Stimulated activated CD4-positive, alpha-beta T cell treated with anti-CD3 and anti-CD28 coated beads, Interleukin-15, amount 100 ng/mL, for 1 hour (primary cell): Measurements from ENCODE around the gene NR5A2.

Source experiments
- DNase-seq, 2 donors: peaks; one replicate each; pipeline ENCODE4 v3.0.0-alpha.2; 2020; ENCODE audit warnings: low read depth in 1 of 2, low spot score in 1 of 2

NR5A2 gene

DNA sequence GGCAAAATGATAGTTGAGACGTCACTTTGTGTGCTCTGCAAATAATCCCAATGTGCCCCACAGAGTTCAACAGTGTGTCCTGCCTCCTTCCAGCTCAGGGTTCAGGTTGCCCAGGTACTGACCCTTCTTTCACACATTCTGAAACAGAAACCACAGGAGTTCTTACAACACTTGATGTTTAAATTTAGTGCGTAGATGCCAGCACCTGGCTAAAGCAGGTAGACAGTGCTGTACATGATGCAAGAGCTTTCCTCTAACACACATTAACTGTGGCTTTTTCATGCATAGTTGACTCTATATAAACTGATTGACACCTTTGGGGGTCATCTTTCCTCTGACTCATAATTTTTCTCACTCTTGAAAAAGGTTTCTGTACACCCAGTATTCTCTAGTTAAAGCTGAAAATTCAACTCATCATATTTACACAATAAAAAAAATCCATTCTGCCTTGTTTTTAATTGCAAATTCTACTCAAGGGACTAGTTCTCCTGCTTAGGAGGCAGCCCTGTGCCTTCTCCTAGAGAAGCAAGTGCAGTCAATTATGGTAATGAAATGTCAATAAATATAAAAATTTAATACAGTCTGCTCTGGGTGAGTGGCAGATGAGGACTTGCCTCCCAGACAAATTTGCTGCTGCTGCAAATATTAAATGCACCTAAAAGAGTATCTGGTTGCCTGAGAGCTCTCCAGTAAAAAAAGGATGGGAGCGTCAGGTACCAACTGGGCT lies 91.4 kb downstream of the NR5A2 start:
- DNase-seq, result no peak

- DNase-seq, result no peak
Measured at GRCh38 chr1:200121421-200121820, 93.9 kb downstream of the NR5A2 start.

- no peak for DNase-seq
Measured at GRCh38 chr1:200124309-200124708, 96.8 kb downstream of the NR5A2 start.

DNA sequence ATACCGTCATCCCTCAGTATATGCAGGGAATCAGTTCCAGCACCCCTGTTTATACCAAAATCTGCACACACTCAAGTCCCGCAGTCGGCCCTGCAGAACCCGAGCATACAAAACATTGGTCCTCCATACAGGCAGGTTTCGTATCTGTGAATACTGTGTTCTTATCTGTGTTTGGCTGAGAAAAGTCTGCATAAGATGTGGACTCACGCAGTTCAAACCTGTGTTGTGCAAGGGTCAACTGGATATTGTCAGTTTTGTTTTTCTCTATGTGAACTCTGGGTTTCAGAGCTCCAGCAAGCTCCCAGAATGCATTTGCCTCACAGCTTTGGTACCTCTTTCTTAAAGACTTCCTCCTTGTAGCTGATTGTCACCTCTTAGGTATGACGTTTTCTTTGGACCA lies 100.6 kb downstream of the NR5A2 start:
- DNase-seq, result no peak

DNA sequence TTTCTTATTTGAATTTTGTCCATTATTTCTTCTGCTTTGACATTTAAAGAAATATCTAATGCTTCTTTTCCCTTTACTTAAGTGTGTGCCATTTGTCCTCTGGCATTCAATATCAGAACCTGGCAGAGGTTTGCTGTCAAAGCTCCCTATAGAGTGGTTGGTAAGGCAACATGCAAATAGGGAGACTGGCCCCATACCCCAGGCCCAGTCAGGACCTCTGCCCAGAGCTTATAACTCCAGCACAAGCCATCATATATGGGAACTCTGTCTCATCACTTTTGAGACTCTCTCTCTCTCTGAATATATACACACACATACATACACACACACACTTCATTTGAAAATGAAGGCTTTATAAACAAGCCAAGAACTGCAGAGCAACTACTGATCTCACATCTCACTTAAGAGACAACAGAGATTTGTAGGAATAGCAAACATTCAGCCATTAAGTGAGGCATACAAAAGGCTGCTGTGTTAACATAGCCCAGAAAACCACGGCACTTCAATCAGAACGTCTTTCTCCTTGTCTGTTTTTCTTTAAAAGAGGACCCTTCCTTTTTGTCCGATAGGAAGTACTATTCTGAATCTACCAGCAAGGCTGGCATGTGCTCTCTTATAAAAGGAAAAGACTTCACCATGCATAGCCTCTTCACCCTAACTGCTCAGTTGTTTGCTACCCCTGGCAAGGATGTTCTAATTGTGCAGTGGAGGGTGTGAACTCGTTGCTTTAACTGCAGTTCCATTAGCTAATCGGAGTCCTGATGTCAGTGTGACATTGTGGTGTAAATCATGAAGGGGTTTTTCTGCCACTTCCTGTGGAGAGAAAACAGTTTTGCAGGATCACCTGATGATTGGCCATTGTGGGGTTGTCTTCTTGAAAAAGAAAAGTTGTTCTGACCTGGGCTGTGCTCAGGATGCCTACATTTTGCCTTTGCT lies 101.7 kb downstream of the NR5A2 start:
- DNase-seq, result no peak

DNA sequence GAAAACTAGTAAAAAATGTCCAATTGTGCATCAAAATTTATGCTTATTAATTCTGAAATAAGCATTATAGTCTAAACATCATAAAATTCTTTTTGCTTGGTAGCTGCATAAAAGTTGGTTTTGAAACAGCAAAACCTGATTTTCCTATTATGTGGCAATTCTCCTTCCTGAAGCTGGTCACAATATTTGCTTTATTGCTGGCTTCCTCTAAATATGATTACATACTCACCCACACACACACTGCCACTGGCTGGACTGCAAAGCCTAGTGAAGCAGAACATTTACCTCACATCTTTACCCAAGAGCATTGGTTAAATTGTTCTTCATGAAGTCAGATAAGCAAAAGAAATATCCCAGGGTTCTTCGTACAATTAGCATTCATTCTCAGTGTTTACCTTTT lies 103.0 kb downstream of the NR5A2 start:
- no peak for DNase-seq

DNA sequence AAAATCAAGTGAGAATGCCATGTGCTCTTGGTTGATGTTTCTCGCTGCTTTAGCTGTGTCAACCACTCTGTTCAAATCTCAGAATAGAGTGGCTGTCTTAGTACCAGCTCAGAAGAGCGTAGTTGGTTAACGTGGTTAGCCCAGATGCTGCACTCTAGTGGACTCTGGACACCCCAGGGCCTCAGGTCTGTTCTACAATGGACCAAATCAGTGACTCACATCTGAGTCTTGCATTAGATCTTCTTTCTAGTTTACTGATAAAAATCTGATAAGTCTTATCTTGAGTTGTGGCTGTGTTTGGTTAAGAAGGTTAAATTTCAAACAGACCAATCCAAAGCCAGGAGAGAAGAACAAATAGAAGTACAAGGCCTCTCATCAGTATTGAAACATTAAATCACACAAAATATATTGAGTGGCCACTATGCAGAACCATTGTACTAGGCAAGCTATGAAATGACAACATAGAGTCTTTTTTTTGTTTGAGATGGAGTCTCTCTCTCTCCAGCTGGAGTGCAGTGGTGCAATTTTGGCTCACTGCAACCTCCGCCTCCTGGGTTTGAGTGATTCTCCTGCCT lies 104.1 kb downstream of the NR5A2 start:
- DNase-seq, result no peak

GRCh38 chr1:200133123-200133522 lies 105.6 kb downstream of the NR5A2 start:
- no peak for DNase-seq

DNA sequence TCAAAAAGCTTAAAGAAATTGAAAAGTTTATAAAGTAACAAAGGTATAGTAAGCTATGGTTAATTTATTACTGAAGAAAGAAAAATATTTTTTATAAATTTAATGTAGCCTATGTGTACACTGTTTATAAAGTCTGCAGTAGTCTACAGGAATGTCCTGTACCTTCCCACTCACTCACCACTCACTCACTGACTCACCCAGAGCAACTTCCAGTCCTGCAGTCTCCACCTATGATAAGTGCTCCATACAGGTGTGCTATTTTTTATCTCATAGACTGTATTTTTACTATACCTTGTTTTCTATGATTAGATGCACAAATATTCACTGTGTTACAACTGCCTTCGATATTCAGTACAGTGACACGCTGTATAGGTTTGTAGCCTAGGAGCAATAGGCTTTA lies 106.6 kb downstream of the NR5A2 start:
- no peak for DNase-seq

DNA sequence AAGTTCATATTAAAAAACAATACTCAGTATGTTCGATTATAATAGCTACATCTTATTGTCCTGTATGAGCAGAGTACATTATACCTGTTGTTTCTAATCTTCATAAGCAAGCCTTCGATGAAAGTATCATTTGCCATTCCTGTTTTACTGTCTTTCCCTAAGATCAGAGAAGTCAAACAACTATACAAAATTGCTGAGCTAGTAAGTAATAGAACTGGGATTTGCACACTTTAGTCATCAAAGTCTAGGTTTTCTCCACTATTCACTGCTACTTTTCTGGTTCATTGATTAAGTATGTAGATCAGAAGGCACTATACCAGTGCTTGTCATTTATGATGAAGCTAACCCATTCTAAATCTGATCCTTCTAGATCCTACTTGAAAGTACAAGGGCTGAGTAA lies 108.9 kb downstream of the NR5A2 start:
- no peak for DNase-seq

GRCh38 chr1:200139661-200140250 lies 112.2 kb downstream of the NR5A2 start:
- DNase-seq, result no peak

GRCh38 chr1:200143347-200143746 lies 115.8 kb downstream of the NR5A2 start:
- DNase-seq, result no peak

GRCh38 chr1:200146100-200146499 lies 118.6 kb downstream of the NR5A2 start:
- no peak for DNase-seq

DNA sequence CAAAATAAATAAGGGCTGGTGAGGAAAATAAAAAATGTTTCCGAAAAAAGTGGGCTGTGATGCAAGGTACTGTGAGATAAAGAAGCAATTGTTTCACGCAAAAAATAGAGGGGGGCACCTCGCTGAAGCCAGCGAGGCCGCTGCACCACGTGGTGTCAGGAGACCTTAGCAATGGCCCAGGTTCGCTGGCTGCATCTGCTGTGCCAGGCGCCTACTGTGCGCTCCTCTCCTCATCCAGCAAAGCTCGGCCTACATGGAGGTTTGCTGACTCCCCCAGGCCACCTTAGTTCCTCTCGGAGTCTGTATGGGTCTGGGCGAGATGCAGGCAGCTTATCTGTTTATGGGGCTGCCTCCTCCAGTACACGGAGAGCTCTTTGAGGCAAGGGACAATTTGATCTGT lies 119.6 kb downstream of the NR5A2 start:
- DNase-seq, result no peak

DNA sequence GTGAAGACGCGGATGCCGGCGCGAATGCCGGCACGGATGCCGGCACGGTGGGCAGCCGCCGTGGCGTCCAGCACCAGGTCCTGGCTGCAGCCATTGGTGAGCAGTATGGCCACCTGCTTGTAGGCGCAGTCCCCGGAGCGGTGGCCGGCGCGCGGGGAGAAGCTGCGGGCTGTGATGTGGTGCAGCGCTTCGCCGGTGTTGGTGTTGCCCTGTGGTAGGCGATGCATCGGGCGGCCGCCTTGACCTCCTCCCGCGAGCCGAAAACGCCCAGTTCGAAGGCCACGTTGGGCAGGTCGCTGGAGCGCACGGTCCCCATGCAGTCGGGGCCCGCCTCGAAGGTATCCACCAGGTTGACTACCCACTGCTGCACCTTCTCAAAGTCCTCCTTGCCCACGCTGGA lies 120.2 kb downstream of the NR5A2 start:
- no peak for DNase-seq

DNA sequence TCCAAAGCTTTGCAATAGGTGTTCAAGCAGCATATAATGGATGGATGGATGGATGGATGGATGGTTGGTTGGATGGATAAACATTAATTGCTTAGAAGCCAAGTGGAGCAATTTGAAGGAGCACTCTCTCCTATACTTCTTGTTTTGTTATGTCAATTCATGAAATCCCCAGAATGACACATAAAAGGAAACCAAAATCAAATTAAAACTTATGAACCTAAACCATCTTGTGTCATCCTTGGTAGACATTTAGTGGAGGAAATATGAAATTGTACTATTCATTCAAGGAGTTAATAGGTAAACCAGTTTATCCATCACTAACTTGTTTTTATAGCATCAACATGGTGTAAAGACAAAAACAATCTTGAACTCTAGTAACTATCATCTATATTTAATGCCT lies 122.5 kb downstream of the NR5A2 start:
- no peak for DNase-seq

GRCh38 chr1:200150721-200151120 lies 123.2 kb downstream of the NR5A2 start:
- DNase-seq, result no peak

DNA sequence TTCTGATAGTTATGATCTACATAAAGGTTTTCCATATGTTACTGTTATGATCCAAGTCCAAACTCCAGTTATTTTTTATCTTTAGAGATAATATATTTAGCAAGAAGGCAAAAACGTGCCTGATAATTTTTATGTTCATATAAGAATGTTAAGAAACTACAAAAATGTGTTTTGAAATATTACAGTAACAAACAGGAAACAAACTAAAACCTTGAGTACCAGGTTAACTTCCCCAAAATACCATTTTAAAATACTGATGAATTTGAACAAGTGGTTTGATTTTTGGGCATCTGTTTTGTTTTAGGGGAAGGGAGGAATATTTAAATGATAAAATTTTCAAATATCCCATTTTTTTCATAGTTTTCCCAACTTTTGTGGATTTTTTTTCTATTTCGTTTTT lies 124.8 kb downstream of the NR5A2 start:
- no peak for DNase-seq

DNA sequence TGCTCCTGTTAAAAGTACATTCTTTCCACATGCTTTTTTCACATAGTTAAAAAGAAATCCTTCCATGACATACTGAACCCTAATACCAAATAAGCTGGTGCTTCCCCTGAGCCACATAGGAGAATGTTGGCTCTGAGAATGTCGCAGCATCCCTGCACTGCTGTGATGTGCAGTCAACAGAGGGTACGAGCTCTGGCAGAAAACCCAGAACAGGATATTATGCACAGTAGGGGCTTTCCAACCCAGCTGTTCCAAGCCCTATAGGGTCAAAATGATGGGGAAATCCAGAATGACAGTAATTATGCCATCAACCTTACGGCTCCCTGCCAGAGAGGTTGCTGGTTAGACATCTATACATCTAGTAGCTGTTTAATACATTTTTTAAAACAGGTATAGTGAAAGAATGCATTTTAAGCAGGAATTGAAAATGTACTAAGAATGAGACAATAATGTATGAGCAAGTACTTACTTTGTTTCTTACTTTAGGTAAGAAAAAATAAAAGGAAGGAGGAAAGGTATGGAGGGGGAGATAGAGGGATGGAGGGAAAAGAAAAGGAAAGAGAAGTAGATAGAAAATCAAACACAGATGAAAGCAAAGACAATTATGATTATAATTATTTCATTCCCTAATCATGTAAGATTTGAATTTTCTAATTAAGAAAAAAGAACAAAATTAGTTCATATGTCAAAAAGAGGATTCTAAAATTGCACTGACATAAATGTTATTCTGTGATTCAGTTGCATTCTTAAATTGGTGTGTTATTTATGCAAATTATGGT lies 126.0 kb downstream of the NR5A2 start:
- DNase-seq, result peak in 1 of 2 donors; percentile 18

GRCh38 chr1:200154069-200154767 lies 126.7 kb downstream of the NR5A2 start:
- peak in 1 of 2 donors; percentile 3 for DNase-seq
